HepG2 (cell line): ENCODE results near the gene ALPL.

ENCODE experiments used
- ETV6 ChIP-seq: sonication (generic); formaldehyde crosslinking; conservative IDR thresholded peaks from 2 replicates; pipeline ENCODE4 v1.4.0; 2020; ENCODE audit warnings: missing genetic modification reagents
- GABPA ChIP-seq, 2 experiments: IDR thresholded peaks; 2 replicates each; pipeline ENCODE4 v1.6.1; 2011 to 2016; ENCODE audit warnings: low read depth in 2 of 2, low read length in 1 of 2, missing biosample characterization in 1 of 2, missing genetic modification characterization in 1 of 2
- ZIK1 ChIP-seq: sonication (generic); formaldehyde crosslinking; IDR thresholded peaks from 2 replicates; pipeline ENCODE4 v1.5.0; 2020; ENCODE audit warnings: mild to moderate bottlenecking, low read depth, missing genetic modification reagents, borderline replicate concordance
- ZKSCAN8 ChIP-seq: IDR thresholded peaks from 2 replicates; pipeline ENCODE4 v1.6.1; 2016; ENCODE audit warnings: borderline replicate concordance, missing genetic modification reagents, missing compliant biosample characterization

DNA sequence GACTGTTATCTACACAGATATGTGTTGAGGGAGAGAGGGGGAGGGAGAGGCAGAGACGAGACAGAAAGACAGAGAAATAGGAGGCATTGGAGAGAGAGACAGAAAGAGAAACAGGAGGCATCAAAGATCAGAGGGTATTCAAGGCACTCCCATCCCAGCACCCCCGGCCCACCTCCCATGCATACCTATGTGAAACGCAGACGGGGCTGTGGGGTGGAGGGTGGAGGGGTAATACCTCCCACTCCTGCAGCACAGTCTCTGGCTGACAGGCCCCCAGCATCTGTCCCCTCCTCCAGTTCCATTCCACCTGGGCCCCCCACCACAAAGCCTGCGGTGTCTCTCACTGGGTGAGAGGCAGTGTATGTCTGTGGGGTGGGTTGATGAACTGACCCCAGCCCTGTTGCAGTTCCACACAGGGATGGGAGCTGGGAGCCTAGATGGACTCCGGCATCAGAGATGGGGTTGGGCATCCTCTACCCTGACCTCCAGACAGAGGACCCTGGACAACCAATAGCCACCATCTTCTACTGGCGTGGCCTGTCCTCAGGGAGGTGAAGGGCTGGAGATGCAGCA is 110.2 kb downstream of the ALPL start:
- TF ChIP-seq GABPA (IDR thresholded peaks at IDR 0.05; ENCODE audit: low read depth, low read length): no peak
- no peak for TF ChIP-seq GABPA (CRISPR knock-in tag; IDR thresholded peaks at IDR 0.05; ENCODE audit: low read depth)
- no peak for TF ChIP-seq ETV6 (CRISPR knock-in tag)
- TF ChIP-seq ZKSCAN8 (CRISPR knock-in tag): no peak
- no peak for TF ChIP-seq ZIK1 (CRISPR knock-in tag)
